Fibroblast of the aortic adventitia (primary cell): ENCODE data around the gene CAPN9. TPM values are rescaled to one million over a fixed set of nuclear protein-coding genes. Genes with fewer than 3 reads are reported as not detected.

ENCODE experiments used
- DNase-seq: peaks from one replicate; pipeline ENCODE4 v3.0.0-alpha.2; 2010; ENCODE audit warnings: low read depth
- H3K4me3 ChIP-seq: 2 replicates; pipeline ENCODE4 v1.5.1; 2011; ENCODE audit warnings: low read depth, mild to moderate bottlenecking, control low read depth, low read length, moderate library complexity
- CTCF ChIP-seq: IDR thresholded peaks from 2 replicates; pipeline ENCODE4 v1.5.1; 2011; ENCODE audit warnings: mild to moderate bottlenecking, low read length, control low read depth, inconsistent platforms; ENCODE audit not compliant: insufficient read depth
- total RNA-seq: library from RNA; depleted of rRNA; stranded (reverse); fragments of >200 nt; gene quantifications from 2 replicates; pipeline ENCODE4 v1.2.3, GENCODE V29; 2012; ENCODE audit warnings: low replicate concordance

Gene CAPN9
- total RNA-seq, 1 donor: not detected

GRCh38 chr1:230749635-230750034 lies 2.4 kb downstream of the CAPN9 start:
- no peak for TF ChIP-seq CTCF
- H3K4me3 ChIP-seq: no peak overlapping the region
- no peak for DNase-seq

- no peak for TF ChIP-seq CTCF
- DNase-seq: no peak
These were observed 3.4 kb downstream of the CAPN9 start for GRCh38 chr1:230750576-230750975.

GRCh38 chr1:230750986-230751625 lies 3.9 kb downstream of the CAPN9 start:
- TF ChIP-seq CTCF: no peak
- DNase-seq: no peak
- H3K4me3 ChIP-seq: no peak overlapping the region

More at GRCh38 chr1:230750576-230750975, 3.4 kb downstream of the CAPN9 start:
- H3K4me3 ChIP-seq: no peak overlapping the region

- H3K4me3 ChIP-seq: no peak overlapping the region
- DNase-seq: no peak
- no peak for TF ChIP-seq CTCF
These were observed 5.2 kb downstream of the CAPN9 start for GRCh38 chr1:230752407-230752806.

GRCh38 chr1:230753191-230753585 lies 6.0 kb downstream of the CAPN9 start:
- DNase-seq: no peak
- no peak overlapping the region for H3K4me3 ChIP-seq
- TF ChIP-seq CTCF: no peak

GRCh38 chr1:230753586-230754251 lies 6.5 kb downstream of the CAPN9 start:
- H3K4me3 ChIP-seq: no peak overlapping the region
- DNase-seq: no peak
- no peak for TF ChIP-seq CTCF
